NCI-H2227 treated with DMSO at 0.1 percent for 48 hours (cell line): ENCODE results near the gene UMPS.
A peak's percentile ranks its signal among the peaks of the same experiment; 100 is the strongest.
"Not testable (repeated sequence)": the region's sequence is repeated elsewhere in the genome, so short reads cannot be mapped to it uniquely, and the experiment has no call there.

Source experiments
- DNase-seq: peaks from one replicate; lab custom pipeline; 2025; lab: John Stamatoyannopoulos, UW

The UMPS gene

DNA sequence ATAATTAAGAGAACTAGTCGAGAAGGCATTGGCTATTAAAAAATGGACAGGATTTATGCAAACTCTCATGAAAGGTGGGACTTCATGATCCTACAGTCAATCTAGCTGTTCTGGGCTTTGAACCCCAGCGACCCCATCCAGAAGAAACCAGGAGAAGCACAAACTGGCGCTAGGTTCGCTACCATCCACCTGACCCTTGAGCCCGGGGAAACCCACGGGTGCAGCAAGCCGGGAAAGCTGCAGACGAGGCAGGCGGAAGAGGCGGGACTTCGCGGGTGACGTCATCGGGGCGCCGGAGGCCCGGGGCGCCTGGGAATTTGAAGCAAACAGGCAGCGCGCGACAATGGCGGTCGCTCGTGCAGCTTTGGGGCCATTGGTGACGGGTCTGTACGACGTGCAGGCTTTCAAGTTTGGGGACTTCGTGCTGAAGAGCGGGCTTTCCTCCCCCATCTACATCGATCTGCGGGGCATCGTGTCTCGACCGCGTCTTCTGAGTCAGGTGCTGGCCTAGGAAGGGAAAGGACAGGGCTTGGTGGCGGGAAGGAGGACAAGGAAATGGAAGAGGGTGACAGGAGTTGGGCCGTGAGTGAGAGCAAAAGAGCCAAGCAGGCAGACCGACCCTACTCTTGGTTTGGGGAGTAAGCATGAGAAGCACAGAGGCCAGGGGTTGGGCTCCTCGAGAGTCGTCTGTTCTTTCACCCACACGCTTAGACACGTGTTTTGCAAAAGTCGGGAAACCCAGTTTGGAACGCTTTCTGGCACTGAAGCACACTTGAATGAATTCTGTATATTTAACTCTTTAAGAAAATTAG lies at the start of gene UMPS:
UMPS (plus strand) TSS at position 324 of the 812 bp plus-strand sequence; CDS start at position 344, 20 bp downstream.
- peak; percentile 74 for DNase-seq

DNA sequence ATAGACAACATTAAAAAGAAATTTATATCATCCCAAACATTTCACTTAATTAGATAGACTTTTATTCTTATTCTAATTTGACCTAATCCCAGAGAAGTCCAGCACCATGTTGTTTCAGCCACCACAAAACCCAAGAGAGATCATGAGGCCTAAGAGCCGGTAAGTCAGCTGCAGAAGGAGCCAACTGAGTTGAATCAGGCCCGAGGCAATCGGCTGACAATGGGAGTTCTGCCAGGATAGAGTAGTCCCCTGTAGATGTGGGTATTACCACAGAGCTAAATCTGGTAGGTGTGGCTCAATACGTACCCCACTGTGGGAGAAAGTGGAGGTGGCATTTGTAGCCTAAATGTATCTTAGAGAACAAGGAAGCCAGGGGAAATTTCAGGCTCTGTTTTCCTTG lies 49.7 kb upstream of the UMPS start:
- no peak for DNase-seq

DNA sequence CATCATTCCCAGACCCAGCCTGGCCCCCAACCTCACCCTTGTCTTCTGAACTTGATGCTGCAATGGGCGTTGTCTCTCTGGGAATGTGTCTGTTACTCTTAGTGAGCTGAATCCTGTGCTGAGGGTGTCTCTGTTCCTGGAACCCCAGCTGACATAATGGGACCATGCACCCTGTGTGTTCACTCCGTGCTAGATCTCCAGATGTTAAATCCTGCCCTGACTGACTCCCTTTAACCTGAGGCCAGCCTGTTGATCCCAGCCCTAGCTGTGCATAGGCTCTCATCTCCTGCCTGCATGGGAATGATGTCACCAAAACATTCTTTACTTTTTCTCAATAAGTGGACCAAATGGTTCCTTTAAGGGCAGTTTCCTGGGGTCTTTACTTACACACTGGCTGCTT lies 48.0 kb upstream of the UMPS start:
- no peak for DNase-seq

DNA sequence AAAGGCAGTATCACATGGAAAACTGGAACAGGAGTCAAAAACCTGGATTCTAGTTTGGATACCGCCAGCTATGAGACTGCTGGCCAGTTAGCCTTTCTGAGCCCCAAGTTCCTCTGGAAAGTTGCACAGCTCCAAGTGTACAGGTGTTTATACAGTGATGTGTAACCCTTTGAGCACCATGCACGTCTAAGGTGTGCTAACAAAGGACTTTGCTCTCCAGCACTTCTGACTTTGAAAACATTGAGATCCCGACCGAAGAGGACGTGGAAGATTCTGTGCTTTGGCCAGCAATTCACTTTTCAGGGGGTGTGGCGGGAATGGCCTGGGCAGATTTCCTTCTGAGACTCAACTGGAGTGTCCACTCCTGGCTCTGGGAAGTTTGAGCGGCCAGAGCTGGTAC lies 45.8 kb upstream of the UMPS start:
- no peak for DNase-seq

DNA sequence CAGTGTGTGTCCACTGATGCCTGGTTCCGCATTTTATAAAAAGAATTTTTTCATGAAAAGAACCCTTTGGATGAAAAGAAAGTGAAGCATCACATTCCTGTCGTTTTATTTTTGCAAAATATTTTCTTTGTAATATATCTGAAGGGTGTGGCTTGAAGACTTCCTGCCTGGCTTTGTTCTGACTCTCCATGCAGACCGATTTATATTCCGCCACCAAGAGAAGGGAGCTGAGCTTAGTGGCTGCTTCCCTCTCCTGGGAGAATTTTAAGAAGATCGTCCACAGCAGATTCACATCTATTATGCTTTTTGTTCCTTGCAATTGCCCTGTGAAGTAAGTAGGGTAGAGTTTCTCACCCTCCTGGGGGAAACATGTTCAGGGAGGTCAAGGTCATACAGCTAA lies 45.2 kb upstream of the UMPS start:
- DNase-seq, result no peak

DNA sequence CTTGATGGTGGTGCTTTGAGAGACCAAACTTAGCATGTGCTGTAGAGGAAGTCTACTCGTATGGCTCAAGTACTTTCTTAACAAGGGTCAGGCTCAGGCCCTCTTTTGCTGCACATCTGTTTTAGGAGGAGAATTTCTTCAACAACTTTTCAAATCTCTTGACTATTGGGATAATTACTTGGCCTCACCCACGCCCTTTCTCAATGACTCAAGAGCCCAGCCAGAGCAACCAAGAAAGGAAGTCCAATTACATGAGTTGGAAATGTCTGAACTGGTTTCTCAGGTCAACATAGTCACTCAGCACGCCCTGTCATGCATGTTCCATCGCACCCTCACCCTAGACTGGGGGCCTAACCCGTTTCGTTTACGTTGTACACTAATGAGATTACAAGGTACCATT lies 44.8 kb upstream of the UMPS start:
- no peak for DNase-seq

DNA sequence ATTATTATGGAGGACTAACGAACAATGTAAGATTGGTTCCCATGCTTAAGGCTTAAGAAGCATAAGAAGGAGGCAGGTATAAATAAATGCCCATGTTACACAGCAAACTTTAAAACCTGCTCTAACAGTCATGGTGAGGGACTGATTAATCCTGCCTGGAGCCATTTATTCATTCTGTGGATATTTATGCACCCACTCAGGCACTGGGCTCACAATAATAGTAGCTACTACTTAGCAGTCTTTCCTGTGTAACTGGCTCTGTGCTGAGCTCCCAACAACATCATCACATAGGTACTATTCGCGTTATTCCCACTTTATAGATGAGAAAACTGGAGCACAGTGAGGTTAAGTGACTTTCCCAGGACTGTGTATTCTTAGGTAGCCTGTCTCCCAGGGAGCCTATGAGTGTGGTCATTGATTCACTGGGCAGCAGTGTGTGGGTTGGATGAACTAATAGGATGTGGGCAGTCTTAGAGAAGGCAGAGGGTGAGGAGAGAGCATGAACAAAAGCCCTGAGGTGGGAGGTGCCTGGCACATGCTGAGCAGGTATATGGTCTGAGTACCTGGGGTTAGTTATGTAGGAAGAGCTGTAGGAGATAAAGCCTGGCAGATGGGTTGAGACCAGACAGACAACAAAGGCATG lies 44.1 kb upstream of the UMPS start:
- DNase-seq, result no peak

DNA sequence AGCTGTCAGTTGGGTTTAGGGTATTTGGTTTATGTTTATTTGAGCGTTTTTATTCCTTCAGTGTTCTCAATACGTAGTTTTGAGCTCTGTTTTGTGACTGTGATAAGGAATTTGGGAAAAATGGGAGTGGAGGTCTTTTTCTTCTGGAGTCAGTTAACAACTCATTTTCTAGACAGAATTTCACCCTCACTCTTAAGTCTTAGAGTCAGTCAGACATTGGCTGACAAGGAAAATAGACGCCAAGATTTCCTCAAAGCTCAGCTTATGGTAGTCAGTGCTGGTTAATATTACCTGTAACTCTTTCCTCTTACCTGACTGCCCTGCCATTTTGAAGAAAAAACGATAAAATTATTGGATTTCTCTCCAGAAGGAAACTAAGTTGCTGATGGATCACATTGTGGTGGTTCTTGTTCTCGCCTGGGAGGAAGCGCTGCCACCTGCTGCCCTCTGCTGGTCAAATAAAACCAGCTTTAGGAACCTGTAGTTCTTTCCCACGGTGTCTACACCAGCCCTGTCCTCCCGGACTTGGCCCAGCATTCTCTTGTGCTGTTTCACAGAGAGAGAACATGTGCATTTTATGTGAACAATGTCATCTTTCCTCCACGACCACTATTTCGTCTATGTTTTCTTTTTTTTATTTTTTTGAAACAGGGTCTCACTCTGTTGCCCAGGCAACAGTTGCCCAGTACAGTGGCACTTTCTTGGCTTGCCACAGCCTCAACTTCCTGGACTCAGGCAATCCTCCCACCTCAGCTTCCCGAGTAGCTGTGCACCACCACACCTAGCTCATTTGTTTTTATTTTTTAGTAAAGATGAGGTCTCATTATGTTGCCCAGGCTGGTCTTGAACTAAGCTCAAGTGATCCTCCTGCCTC lies 41.4 kb upstream of the UMPS start:
- DNase-seq, result peak; percentile 45

DNA sequence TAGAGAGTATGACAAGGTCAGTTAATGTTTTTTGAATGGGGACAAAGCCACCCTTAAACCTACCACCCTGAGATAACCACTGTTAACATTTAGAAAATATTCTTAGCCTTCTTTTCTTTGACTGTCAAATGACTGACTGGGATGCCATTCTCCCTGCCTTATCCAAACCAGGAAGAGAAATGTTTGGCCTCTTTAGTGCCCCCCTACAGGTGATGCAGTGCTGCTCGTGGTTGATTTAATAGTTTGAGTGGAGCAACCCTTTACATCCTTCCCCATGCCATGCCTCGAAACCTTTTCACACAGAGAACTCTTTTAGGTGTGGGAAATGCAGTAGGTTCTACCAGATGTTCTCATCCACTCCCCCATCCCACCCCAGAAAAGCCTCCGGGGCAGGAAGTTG lies 38.7 kb upstream of the UMPS start:
- no peak for DNase-seq

DNA sequence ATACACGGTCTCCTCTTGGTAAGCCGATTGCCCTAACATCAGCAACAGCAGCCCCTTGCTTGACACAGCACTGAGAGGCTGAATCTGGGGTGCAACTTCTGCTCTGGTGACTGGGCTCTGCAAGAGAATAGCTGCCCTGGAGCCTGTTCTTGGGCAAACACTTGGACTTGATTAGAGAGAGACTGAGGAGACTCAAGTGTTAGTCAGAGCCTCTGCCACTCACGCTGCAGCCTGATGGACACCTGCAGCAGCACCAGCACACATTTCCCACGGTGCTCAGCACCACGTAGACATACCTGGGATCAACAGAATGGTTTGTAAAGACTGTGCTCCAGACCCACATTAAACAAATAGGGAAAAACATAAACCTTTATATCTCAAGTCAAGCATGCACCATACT lies 35.8 kb upstream of the UMPS start:
- no peak for DNase-seq

DNA sequence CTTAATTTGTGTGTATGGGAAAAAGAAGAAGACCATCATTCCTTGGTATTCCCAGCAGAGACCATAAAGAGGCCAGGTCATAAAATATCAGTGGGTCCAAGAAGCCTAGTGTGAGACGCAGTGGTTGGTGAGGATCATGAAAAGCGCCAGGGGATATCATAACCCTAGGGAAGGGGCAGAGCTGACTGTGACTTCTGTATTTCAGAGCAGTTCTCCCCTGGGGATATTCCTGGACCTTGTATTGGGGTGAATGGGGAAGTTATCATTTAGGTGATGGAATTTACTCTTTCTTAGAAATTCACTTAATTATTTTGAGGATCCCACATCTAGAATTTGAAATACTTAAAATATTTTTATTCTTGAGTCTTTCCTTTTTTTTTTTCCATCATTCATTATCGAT lies 34.9 kb upstream of the UMPS start:
- DNase-seq, result no peak

DNA sequence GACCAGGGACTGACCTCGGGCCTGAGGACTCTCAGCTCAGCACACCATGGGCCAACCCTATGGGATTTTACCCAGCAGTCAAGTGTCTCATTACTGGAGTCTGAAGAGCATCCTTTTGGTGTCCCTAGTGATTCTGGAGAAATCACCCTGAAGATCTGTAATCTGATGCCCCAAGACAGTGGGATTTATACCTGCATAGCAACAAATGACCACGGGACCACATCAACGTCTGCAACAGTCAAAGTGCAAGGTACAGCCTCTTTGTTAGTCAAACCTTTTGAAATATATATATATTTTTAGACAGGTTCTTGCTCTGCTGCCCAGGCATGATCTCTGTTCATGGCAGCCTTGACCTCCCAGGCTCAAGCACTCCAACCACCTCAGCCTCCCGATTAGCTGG lies 34.2 kb upstream of the UMPS start:
- DNase-seq, result no peak

DNA sequence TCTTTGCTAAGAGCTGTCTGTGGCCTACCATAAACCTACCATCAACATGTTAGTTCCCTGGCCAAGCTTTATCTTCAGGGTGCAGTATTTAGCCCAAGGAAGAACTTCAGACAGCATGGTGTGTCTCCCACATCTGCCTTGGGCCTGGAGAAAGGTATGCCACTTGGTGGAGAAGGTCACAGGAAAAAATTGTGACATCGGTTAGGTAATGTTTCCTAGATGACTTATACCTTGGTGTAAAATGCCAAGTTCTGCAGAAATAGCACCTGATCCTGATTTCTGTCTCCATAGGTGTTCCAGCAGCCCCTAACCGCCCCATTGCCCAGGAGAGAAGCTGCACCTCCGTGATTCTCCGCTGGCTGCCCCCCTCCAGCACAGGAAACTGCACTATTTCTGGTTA lies 33.0 kb upstream of the UMPS start:
- no peak for DNase-seq

DNA sequence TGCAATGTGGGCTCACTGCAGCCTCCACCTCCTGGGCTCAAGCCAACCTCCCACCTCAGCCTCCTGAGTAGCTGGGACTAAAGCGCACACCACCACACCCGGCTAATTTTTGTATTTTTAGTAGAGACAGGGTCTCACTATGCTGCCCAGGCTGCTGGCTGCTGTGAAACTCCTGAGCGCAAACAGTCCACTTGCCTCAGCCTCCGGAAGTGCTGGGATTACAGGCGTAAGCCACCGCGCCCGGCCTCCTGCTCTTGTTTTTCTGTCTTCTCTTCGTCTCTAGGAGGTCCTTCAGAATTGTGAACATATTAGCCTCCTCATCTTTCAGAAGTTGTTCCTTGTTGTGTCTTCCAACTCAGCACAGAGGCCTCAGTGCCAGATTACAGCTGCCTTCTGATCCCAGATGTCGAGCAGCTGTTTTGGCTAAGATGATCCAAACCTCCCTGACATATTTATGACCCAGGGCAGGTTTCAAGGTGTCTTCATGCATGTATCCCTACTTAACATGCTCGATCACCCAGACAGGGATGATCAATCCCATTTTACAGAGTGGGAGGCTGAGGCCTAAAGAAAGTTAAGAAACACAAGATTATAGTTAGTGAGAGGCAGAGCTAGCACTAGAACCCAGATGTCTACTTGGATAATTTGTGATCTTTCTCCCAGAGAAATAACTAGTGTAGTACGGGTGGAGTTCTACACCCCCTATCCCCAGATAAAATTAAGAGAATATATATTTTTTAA lies 32.1 kb upstream of the UMPS start:
- DNase-seq, result no peak

DNA sequence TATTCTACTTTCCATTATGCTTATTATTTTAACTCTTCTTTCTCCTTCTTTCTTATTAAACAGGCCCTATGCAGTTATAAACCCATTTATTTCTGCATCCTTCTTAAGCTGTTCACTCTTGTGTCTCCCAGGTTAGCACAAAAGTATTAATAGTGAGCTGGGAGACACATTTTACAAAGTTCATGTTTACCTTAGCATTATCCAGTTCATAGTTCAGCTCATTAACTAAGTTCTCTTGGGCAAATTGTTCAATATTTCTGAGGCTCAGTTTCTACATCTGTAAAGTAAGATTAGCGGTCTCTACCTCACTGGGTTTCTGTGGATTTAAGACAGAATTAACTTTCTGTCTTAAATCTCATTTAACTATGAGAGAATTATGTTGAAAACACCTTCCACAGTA lies 31.2 kb upstream of the UMPS start:
- DNase-seq, result no peak

DNA sequence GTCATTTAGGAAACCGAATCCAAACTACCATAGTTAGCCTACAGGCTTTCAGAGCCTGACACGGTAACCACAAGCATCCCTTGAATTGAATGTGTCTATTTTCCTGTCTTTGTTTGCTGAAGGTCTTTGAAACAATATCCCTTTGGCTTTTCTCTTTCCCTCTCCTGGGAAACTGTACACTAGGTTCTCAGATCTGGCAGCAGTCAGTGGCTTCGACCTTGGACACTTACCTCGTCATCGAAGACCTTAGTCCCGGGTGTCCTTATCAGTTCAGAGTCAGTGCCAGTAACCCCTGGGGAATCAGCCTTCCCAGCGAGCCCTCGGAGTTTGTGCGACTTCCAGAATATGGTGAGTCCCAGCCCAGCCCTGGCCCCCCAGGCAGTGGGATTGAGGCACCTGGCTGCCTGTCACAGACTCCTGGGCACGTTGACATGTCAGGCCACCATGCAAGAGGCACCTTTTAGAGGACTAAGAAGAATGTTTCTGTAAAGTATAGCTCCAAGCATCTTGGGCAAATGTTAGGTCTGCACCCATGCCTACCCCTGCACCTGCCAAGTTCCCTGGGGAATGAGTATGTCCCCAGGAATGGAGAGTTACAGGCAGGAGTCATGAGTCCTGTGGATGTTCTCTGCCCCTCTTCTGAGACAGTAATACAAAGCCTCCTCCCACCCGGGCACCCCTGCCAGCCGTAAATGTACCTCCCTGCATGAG lies 30.4 kb upstream of the UMPS start:
- DNase-seq, result no peak

DNA sequence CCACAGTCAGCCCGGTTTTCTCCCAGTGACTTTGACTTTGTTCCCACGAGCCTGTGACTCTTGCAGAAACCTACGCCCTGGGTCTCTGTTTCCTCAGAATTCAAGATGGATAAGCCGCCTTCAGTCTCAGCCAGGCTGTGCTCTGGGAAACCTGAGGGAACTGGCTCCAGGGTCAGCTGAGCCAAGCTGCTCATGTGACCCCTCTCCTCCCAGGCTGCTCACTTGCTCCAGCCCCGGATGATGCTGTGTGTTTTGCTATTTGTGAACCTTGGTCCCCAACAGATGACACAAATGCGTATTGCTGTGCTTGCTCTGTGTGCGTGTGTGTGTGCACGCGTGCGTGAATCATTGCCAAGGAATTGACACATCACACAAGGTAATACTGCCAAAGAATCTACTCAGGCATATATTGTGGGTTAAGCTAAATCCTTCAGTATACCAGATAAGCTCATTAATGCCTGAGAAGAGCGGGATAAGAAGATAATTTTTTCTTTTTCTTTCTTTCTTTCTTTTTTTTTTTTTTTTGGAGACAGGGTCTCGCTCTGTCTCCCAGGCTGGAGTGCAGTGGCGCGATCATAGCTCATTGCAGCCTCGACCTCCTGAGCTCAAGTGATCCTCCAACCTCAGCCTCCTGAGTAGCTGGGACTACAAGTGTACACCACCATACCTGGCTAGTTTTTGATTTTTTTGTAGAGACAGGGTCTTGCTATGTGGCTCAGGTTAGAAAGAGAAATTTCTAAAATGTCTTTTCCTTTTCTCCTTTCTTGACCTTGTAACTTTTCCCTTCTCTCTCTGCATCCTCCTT lies 29.2 kb upstream of the UMPS start:
- DNase-seq, result no peak

DNA sequence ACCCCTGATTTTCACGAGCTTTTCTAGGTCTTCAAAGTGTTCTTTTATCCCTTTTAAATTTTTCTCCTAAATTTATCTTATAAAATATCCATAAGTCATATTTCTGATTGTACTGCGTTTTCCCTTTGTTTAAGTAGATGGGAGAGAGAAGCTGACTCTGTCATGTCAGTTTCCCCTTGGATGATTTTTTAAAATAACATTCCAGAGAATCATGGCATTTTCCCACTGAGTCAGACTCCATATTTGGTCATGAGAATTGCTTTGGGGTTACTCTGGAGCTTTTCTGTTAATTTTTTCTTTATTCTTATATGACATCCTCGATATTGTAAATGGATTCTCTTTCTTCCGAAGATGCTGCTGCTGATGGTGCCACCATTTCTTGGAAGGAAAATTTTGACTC lies 28.6 kb upstream of the UMPS start:
- no peak for DNase-seq

DNA sequence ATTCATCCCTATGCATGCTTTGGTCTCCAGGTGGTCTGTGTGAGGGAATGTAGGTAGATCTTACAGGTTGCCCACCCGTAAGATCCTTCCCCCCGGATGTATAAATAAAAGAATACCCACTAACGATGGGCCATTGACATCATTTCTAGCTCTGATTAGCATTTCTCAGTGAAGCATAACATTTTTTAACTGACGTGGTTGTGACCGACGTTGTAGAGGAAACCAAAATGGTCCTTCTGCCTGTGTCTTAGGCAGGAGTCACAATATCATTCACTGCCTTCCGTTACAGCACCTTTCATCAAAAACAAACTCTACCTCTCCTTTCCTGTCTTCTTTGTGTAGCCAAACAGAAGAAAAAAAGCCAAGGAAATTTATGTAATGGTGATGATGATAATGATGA lies 27.3 kb upstream of the UMPS start:
- DNase-seq, result no peak

DNA sequence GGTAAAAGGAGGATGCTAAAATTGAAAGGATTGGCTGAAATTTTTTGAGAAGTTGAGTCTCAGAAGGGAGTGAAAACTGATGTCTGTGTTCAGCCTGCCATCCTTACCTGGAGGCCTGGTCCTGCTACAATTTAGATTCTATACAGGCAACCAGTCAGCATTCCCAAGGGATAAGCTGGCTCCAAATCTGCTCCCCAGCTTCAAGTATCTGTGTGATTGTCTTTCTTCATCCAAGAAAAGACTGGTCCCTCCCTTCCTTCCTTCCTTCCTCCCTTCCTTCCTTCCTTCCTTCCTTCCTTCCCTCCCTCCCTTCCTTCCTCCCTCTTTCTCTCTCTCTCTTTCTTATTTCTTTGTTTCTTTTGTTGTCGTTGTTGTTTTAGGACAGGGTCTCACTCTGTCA lies 24.7 kb upstream of the UMPS start:
- no peak for DNase-seq

DNA sequence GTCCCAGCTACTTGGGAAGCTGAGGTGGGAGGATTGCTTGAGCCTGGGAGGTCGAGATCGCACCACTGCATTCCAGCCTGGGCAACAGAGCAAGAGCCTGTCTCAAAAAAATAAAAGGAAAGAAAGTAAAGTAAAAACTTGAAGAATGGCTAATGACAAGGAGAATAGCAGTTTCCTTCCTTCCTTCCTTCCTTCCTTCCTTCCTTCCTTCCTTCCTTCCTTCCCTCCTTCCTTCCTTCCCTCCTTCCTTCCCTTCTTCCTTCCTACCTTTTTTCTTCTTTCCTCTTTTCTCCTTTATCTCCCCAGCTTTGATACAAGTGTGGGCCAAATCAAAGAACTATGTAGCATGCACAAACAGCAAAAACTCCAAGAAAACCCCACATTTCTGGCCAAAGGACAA lies 23.0 kb upstream of the UMPS start:
- not testable (repeated sequence) for DNase-seq
